GM18867 (cell line): ENCODE results near the gene C14orf93.
"Not testable (repeated sequence)": the region's sequence is repeated elsewhere in the genome, so short reads cannot be mapped to it uniquely, and the experiment has no call there.

Experiments used
- ATAC-seq: cut with Tn5 transposase; IDR thresholded peaks from one replicate; pipeline ENCODE4 v1.9.1; 2021; ENCODE audit warnings: mild to moderate bottlenecking, moderate library complexity; ENCODE audit not compliant: unreplicated experiment

C14orf93 gene

DNA sequence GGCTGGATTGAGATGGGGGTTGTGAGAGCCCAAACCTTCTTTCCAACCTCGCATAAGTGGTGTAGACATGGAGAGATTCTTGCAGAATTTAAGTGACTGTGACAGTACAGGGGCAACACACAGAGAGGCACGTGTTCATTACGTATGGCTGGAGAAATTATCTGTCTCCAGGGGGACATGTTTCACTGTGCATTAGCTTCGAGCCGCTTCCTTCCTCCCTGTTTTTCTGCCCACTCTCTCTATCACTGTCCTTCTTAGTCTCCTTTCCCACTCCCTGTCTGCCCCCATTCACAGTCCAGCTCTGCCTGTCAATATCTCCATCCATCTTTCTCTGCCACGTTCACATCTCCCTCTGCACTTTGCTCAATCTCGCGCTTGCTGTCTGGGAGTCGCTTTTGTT is 11.5 kb upstream of the C14orf93 start:
- no peak for ATAC-seq

DNA sequence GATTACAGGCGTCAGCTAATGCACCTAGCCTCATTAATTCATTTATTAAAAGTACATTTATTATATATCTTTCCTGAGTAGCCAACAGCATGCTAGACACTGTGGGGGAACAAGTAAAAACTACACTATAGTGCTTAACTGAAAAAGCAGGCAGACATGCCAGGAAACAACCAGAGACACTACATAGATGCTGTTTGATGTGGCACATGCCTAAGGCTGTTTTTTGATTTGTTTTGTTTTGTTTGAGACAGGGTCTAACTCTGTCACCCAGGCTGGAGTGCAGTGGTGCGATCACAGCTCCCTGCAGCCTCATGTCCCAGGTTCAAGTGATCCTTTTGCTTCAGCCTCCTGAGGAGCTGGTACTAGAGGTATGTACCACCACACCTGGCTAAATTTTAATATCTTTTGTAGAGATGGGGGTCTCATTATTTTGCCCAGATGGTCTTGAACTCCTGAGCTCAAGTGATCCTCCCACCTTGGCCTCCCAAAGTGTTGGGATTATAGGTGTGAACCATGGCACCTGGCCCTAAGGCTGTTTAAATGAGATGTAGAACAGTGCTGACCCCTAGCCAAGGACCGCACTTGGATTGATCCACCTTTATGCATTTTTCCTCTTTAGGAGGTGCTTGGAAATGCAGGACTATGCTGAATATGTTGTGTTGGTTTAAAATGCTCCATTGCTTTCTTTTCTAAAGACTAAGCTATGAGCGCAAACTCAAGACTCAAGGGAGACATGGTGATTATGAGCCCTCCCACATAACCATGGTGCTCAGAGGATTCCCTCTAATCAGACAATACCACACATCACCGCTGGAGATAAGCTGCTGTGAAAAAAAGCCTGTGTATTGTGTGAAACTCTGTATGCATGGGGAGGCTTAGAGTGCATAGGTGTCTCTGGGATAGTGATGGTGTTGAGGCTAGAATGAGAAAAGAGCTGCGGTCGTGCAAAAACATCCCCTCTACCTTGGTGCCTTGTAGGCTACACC is 10.5 kb upstream of the C14orf93 start:
- ATAC-seq, result no peak

DNA sequence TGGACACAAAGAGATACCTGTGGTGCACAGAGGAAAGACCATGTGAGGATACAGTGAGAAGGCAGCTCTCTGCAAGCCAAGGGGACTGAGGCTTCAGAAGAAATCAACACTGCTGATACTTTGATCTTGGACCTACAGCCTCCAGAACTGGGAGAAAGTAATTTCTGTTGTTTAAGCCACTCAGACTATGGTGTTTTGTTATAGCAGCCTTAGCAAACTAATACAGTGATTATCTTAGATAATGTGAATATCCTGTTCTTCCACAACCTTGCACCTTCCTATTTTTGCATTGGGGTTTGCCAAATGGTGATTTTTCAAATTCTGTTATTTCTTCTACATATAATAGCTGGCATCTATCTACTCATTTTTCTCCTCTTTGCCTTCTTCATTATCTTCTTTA is 8.2 kb upstream of the C14orf93 start:
- ATAC-seq, result no peak

DNA sequence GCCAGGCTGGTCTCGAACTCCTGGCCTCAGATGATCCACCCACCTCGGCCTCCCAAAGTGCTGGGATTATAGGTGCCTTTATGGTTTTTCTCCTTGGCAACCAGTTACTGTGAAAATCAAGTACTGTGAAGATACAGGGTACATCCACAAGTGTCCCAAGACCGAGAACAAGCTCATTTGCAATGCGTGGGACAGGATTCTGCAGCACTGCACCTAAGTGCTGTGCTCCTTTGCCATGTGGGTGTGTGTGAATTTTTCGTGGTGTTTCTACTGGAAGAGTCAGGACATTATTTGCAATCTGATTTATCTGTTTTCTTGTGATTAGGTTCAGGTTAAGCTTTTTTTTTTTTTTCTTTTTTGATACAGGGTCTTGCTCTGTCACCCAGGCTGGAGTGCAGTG is 7.1 kb upstream of the C14orf93 start:
- ATAC-seq, result no peak

DNA sequence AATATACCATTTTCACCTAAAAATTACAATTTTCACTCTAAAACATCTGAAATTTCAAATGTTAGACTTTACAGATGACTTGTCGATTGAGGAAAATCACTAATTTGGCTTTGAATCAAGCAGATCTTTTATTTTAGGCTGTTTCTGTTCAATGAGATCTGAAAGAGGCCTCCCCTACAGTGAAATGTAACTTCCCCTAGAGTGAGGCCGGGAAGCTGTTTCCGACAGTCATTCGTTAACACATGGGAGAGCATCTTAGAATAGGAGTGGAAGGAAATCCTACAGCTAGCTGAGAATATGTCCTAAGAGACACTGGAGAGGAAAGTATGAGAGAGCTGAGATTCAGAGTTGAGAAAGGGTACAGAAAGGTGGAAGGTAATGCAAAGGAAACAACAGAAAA is 5.7 kb upstream of the C14orf93 start:
- no peak for ATAC-seq

DNA sequence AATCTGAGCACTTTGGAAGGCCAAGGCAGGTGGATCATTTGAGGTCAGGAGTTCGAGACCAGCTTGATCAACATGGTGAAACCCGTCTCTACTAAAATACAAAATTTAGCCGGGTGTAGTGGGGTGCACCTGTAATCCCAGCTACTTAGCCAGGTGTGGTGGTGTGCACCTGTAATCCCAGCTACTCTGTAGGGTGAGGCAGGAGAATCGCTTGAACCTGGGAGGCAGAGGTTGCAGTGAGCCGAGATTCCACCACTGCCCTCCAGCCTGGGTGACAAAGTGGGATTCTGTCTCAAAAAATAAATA is 3.8 kb upstream of the C14orf93 start:
- ATAC-seq, result not testable (repeated sequence)

DNA sequence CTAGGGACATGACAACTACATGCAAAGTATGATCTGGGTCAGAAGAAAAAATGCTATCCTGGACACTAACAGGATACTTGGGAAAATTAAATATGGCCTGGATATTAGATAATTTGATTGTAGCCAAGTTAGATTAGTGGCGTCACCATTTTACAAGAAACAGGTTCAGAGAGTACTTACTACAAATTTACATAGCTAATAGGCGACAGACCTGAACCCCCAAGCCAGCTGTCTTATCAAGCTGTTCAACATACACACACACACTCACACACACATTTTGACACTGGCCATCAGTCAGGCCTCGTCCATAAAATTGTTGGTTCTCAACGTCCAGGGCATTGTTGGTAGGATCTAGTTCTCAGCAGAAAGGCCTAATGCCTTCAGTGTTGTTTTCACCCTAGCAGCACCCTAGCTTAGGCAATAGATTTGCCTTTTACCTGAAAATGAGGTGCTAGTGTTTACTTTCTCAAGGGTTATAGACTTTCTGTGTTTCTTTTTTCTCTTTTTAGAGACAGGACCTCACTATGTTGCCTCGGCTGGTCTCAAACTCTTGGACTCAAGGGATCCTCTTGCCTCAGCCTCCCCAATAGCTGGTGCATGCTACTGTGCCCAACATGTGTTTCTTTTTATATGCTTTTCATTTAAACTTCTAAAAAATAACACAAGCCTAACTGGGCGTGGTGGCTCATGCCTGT is 3.3 kb upstream of the C14orf93 start:
- ATAC-seq, result no peak

DNA sequence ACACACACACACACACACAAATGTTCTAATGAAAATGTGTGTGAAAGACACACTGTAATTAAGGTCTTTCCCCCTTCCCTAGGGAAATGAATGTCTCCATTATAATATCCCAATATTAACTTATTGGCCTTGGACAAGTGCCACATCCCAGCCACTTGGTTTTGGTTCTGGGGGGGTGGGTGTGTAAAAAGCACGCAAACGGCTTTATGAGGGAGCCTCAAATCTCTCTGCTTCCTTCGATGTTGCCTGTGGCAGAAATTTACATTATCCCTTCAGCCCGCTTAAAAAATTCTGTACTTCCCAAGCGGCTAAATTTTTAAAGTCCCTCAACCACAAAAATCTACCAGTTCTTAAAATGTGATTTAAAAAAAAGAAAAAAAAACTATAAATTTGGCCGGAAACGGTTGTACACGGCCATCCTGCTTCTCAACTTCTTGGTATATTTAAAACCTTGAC is 432 bp downstream of the C14orf93 start:
- ATAC-seq, result no peak

DNA sequence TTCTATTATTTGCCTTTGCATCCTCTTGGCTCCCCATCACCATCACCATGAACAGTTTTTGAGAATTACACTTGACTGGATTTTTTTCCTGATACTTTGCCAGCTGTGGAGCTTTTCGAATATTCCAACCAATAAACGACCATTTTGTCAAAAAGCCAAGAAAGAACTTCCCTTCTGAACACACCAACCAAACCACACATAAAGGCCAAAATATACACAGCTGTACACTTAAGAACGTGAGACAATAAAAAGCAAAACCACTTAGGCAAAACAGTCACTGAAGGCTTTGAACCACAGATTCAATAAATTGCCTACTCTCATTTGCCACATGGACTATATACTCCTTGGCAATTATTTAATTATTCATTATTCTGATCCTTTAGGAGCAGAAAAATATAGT is 1.1 kb downstream of the C14orf93 start:
- ATAC-seq, result no peak

DNA sequence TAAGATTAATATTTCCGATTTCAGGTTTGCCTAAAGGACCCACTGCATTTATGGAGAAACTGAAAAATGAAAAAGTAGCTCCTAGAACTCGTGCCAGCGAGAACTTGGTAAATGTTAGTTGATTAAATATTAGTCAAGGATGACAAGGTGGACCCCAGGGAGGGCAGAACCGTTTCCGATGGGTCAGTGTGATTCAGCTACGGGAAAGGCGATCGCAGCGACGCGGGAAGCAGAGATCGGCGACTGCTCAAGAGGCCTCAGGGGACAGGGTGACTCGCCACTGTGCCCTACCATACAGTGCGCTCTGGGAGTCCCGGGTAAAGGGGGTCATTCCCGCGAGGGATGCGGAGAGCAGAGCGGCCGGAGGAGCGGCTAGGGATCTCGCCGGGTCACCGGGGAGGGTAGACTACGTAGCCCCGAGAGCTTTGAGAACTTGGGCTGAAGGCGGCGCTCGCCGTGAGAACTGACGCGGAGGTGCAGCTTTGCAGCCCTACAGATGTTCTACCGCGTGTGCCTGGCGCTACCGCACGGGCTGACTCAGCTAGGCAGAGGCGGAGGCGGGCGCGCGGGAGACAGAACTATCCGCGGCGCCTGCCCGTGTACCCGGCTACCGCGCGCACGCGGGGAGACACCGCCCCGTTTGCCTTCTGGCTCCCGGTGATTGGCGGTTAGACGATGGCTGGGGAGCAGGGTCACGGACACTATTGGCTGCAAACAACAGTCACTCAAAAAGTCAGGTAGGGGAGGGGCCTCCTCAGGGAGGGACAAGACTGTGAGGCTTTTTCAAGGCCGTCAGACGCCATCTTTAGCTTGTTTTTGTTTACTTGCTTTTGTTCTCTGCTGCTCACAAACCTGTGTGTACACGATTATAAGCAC is 3.2 kb downstream of the C14orf93 start:
- peak; percentile 92 for ATAC-seq

DNA sequence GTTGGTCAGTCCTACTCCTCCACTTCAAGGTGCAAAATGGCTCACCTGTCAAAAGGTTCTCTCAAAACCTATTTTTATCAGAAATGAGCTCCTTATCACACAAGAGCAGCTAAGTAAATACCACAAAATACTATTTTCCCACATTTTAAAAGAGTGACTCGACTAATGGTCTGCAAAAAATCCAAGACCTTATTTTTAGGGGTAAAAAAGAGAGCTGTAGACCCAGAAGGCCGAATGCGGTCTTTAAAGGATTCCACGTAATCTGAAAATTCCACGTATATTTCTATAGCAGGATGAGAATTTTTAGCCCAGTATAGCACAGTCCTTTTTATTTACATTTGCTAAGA is 3.8 kb downstream of the C14orf93 start:
- no peak for ATAC-seq

DNA sequence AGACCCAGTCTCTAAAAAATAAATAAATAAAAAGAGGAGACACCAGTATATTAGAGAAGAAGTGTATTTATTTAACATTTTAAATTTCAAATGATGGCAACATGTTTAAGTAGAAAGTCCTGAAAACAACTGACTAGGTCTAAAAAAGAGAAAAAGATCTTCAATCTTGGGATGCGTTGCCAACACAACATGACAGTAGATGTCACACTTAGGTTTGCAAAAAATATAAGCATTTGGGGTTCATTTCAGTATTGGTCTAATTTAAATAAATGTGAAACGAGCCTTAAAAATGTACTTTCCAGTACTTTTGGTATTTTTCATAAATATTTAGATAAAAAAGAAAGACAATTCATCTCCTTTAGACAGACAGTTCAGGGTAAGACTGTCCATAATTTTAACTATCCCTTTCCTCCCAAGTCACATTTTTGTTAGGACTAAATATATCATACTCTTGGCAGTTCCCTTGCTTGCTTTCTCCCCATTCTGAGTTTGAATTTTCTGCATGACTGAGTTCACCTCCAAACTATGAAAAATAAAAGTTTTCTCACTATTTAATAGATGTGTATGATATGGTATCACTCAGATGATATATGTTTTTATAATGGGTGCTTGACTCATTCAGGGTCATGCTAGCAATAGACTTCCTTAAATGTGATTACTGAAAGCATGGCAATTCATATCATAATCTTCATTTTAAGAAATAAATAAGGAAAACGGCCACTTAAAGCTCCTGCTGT is 4.3 kb downstream of the C14orf93 start:
- ATAC-seq, result no peak

DNA sequence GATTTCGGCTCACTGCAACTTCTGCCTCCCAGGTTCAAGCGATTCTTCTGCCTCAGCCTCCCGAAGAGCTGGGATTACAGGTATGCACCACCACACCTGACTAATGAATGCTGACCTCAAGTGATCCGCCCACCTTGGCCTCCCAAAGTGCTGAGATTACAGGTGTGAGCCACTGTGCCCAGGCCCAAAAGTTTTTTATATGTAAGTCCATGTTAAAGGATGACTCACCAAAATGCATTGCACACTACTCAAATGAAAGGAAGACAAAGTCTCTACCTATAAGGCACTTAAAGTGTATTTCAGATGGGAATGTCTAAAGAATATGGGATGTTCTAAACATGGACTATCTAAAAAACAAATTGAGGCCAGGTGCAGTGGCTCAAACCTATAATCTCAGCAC is 5.7 kb downstream of the C14orf93 start:
- ATAC-seq, result not testable (repeated sequence)

DNA sequence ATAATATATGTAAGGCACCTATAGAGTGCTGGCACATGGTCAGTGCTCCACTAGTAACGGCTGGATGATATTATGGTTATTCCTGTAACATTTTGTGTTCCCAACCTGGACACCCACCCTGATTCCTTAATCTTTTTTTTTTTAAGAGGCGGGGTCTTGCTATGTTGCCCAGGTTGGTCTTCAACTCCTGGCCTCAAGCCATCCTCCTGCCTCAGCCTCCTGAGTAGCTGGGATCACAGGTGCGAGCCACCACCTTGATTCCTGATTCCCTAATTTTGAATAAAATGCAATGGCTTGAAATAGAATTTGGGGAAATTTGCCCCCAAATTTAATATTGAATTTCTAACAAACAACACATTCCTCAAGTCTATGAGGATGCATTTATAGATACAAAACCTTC is 7.4 kb downstream of the C14orf93 start:
- no peak for ATAC-seq

DNA sequence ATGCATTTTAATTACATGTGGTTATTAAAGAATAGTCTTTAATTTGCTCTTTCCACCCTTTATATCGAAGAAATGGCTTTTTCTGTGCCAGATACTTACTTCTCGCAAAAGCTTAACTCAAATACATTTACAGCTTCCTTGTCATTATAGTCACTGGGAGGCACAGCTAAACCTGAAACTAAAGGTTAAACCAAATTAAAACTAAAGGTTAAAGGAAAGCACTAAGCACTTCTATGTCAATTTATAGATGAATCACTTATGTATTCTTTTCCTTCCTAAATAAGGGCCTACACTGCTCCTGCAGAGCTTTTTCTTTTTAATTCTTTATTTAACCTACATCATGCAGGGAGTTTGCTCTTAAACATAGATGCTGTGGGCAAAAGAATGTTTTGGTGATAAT is 9.1 kb downstream of the C14orf93 start:
- ATAC-seq, result no peak

DNA sequence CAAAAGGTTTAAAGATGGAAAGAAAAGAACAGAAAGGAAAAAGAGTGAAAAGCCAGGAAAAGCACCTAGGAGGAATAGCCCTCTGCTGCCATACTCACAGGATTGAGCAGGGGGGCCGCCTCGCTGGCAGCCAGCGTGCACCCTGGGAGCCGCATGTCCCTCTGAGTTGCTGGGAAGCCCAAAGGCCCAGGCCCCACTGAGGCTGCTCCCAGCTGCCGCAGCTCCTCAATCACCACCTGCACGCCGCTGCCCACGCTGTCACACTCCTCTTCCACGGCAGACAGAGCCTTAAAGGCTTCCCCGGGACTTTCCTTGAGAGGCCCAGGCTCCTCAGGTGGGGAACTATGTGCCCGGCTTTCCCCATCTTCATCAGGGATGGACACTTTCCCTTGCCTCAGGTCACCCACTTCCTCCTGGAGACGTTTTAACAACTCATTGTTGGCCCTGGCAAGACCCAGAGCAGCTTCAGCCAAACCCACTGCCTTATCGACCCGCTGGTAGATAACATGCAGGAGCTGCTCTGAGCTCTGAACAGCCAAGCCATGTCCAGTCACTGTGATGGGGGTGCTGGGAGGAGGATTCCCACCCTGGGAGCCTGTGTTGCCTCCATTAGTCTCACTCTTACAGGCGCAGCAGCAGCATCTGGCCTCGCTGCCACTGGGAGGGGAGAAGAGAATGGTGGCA is 11.5 kb downstream of the C14orf93 start:
- ATAC-seq, result no peak

DNA sequence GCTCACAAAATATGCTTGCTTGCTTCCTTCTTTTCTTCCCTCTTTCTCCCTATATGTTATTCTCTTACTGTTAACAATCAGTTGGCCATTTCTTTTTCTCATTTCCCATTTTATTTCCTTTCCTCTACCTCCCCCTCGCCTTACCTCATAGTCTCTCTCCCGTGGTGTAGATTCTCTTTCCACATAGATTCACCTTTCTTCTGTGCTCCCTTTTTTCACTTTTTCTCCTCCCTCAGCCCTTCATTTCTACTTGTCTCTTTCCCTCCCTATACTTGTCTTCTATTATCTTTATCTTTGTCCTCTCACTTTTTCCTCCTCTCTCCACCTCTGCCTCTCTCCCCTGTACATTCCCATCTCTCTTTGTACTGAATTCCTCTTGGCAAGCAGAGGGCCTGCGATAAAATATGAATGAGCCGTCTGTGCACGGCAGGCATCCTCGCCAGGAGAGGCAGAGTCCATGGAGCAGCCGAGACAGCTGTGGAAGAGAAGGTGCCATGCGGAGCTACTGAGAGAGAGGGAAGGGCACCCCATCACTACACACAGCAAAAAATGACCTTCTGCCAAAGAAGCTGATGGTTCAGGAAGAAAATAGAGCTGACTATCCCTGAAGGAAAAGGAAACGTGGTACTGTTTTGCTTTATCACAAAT is 12.1 kb downstream of the C14orf93 start:
- ATAC-seq, result no peak

DNA sequence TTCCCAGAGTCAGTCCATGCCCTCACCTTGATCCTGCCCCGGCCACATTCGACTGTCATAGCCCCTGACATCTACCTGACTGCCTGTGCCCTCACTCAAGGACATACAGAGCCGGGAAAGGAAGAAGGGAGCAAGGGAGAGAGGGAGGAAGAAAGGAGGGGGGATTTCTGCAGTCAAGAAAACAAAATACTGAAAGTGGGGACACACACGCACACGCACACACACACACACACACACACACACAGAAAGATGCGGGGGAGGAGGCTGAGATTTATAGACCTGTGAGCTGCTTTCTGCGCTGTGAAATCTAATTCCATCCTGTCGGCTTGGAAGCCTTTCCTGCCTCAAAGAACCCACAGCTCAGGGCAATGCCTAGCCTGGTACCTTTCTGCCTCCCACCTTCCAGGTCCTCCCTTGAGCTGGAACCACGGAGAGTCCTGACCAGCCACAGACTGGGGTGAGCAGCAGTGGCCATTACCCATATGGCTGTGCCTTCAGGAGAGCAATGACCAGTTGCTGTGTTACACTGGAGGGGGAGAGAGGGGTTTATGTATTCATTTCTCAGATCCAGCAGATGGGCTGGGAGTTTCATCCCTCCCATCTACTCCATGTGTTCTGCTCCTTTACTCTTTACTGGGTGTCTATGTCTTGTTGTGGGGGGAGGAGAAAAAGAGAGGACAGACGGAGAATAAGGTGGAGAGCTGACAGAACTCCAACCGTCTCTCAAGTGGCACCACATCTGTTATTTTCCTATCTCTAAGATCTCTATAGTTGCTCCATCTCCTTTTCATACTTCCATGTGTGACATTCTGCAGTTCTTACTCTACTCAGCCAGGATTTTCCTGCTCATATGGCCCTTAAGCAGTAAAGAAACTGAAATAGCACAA is 12.9 kb downstream of the C14orf93 start:
- ATAC-seq, result no peak
